A549 (cell line): ENCODE results near the gene CNIH3. TPM values are rescaled to one million over a fixed set of nuclear protein-coding genes. Genes with fewer than 3 reads are reported as not detected.

Experiments
- ATAC-seq, 2 experiments: fragments of 200-7000 bp in 1 of 2; fragments of >200 bp in 1 of 2; cut with Nextera tagmentation in 1 of 2; cut with Tn5 transposase in 1 of 2; 3 replicates each; pipeline versions ENCODE4 v1.8.0 to v1.9.1; 2018 to 2020; ENCODE audit warnings: mild to moderate bottlenecking in 1 of 2, moderate library complexity in 1 of 2
- CTCF ChIA-PET: fragments of 300-600 bp; sonication (Branson Sonifier 250); formaldehyde crosslinking; extraction: SDS; loops from one replicate; lab custom pipeline; 2021; ENCODE audit warnings: antibody characterized with exemption, inconsistent platforms; lab: Yijun Ruan, JAX
- POLR2A ChIA-PET: fragments of 350-600 bp; formaldehyde crosslinking; extraction: SDS; loops from one replicate; lab custom pipeline; 2021; ENCODE audit warnings: antibody characterized with exemption, inconsistent platforms; lab: Yijun Ruan, JAX
- DNase-seq, 2 experiments: peaks; one replicate each; pipeline versions ENCODE4 v3.0.0 to v3.0.0-alpha.2; 2011 to 2016; ENCODE audit warnings: low read depth in 1 of 2, low spot score in 1 of 2
- FAIRE-seq: peaks from 2 replicates; lab custom pipeline; 2011; peaks lifted over from hg19 to GRCh38; lab: Jason Lieb, UNC
- H3K27ac ChIP-seq, 2 experiments: fragments of >200 bp; sonication (Bioruptor Twin); formaldehyde crosslinking; 3 replicates each; pipeline ENCODE4 v1.5.1; 2016 to 2017
- H3K4me1 ChIP-seq: fragments of >200 bp; sonication (Bioruptor Twin); formaldehyde crosslinking; 3 replicates; pipeline ENCODE4 v1.6.1; 2016
- H3K4me2 ChIP-seq: fragments of >200 bp; sonication (Bioruptor Twin); formaldehyde crosslinking; 3 replicates; pipeline ENCODE4 v1.6.1; 2016
- H3K4me3 ChIP-seq: fragments of >200 bp; sonication (Bioruptor Twin); formaldehyde crosslinking; 3 replicates; pipeline ENCODE4 v1.5.1; 2016
- H3K9me3 ChIP-seq: fragments of >200 bp; sonication (Bioruptor Twin); formaldehyde crosslinking; 3 replicates; pipeline ENCODE4 v1.6.1; 2016
- BHLHE40 ChIP-seq: IDR thresholded peaks from 2 replicates; pipeline ENCODE4 v1.6.1; 2012; ENCODE audit warnings: low read depth, low read length, inconsistent platforms
- CBX8 ChIP-seq: fragments of 200-600 bp; sonication (generic); IDR thresholded peaks from 2 replicates; pipeline ENCODE4 v1.6.1; 2016
- CHD4 ChIP-seq: fragments of 200-600 bp; sonication (generic); IDR thresholded peaks from 2 replicates; pipeline ENCODE4 v1.6.1; 2016; ENCODE audit warnings: antibody characterized with exemption, mild to moderate bottlenecking, borderline replicate concordance
- EHMT2 ChIP-seq: fragments of 200-600 bp; sonication (generic); IDR thresholded peaks from 2 replicates; pipeline ENCODE4 v1.6.1; 2016; ENCODE audit warnings: antibody characterized with exemption, low read depth, mild to moderate bottlenecking, moderate library complexity
- ELK1 ChIP-seq: fragments of 150-350 bp; IDR thresholded peaks from 2 replicates; pipeline ENCODE4 v1.6.1; 2014; ENCODE audit warnings: low read depth, mild to moderate bottlenecking, low read length
- FOSL2 ChIP-seq, 2 experiments: fragments of 450-650 bp in 1 of 2; fragments of >200 bp in 1 of 2; sonication (Bioruptor Twin) in 1 of 2; formaldehyde crosslinking; IDR thresholded peaks; 2 replicates each; pipeline versions ENCODE4 v1.5.0 to v1.6.1; 2016 to 2020; ENCODE audit warnings: mild to moderate bottlenecking in 1 of 2, moderate library complexity in 1 of 2
- HDAC2 ChIP-seq: fragments of 200-600 bp; sonication (generic); IDR thresholded peaks from 2 replicates; pipeline ENCODE4 v1.6.1; 2016
- HES2 ChIP-seq: fragments of >200 bp; sonication (Bioruptor Twin); formaldehyde crosslinking; IDR thresholded peaks from 2 replicates; pipeline ENCODE4 v1.6.1; 2016
- HEYL ChIP-seq: fragments of 250-450 bp; sonication (Bioruptor Pico); IDR thresholded peaks from 2 replicates; pipeline ENCODE4 v1.8.0; 2021; ENCODE audit warnings: mild to moderate bottlenecking, moderate library complexity
- HOXA7 ChIP-seq: fragments of 250-450 bp; sonication (Bioruptor Pico); IDR thresholded peaks from 2 replicates; pipeline ENCODE4 v1.5.0; 2020; ENCODE audit warnings: mild to moderate bottlenecking, moderate library complexity
- JUN ChIP-seq, 2 experiments: fragments of >200 bp; sonication (Bioruptor Twin); formaldehyde crosslinking; IDR thresholded peaks; 2 replicates in 1 of 2; 3 replicates in 1 of 2; pipeline ENCODE4 v1.6.1; 2016 to 2017
- KDM1A ChIP-seq: fragments of 200-600 bp; sonication (generic); IDR thresholded peaks from 2 replicates; pipeline ENCODE4 v1.6.1; 2016; ENCODE audit warnings: low read depth, mild to moderate bottlenecking
- MYC ChIP-seq: IDR thresholded peaks from 2 replicates; pipeline ENCODE4 v1.6.1; 2012; ENCODE audit warnings: mild to moderate bottlenecking, inconsistent platforms, low read length, improper control_type of control experiment, borderline replicate concordance
- NFE2L2 ChIP-seq: fragments of 150-350 bp; conservative IDR thresholded peaks from 2 replicates; pipeline ENCODE4 v1.6.1; 2014; ENCODE audit warnings: low read length
- PHF8 ChIP-seq: fragments of 200-600 bp; sonication (generic); IDR thresholded peaks from 2 replicates; pipeline ENCODE4 v1.6.1; 2016; ENCODE audit warnings: low read depth, mild to moderate bottlenecking, antibody characterized with exemption, moderate library complexity, borderline replicate concordance
- RCOR1 ChIP-seq: fragments of 150-350 bp; IDR thresholded peaks from 2 replicates; pipeline ENCODE4 v1.6.1; 2014; ENCODE audit warnings: antibody characterized with exemption, low read length, low read depth
- RNF2 ChIP-seq: fragments of 200-600 bp; sonication (generic); IDR thresholded peaks from 2 replicates; pipeline ENCODE4 v1.6.1; 2016; ENCODE audit warnings: low read depth, mild to moderate bottlenecking, antibody characterized with exemption, moderate library complexity, borderline replicate concordance
- TFCP2L1 ChIP-seq: fragments of 250-450 bp; sonication (Bioruptor Pico); IDR thresholded peaks from 2 replicates; pipeline ENCODE4 v1.5.0; 2021; ENCODE audit warnings: mild to moderate bottlenecking
- TP53 ChIP-seq: fragments of 250-450 bp; sonication (Bioruptor Pico); IDR thresholded peaks from 2 replicates; pipeline ENCODE4 v1.5.0; 2021; ENCODE audit warnings: mild to moderate bottlenecking, moderate library complexity
- USF2 ChIP-seq: fragments of 450-650 bp; IDR thresholded peaks from 2 replicates; pipeline ENCODE4 v1.6.1; 2014; ENCODE audit warnings: antibody characterized with exemption
- ZFP36 ChIP-seq: fragments of 450-650 bp; IDR thresholded peaks from 2 replicates; pipeline ENCODE4 v1.6.1; 2014; ENCODE audit warnings: borderline replicate concordance; ENCODE audit not compliant: partially characterized antibody
- ZNF302 ChIP-seq: fragments of 250-450 bp; sonication (Bioruptor Pico); IDR thresholded peaks from 2 replicates; pipeline ENCODE4 v1.9.0; 2021; ENCODE audit warnings: inconsistent platforms, mild to moderate bottlenecking, moderate library complexity
- WGBS: methylation state at CpG from one replicate; pipeline ENCODE4 v1.1.6; 2017; ENCODE audit errors: missing lambda C conversion rate; 5-methylcytosine and 5-hydroxymethylcytosine counted together
- polyA plus RNA-seq, 4 experiments: library from polyadenylated mRNA; depleted of rRNA in 3 of 4; stranded (reverse); fragments of >200 nt; fragmentation: RNase III in 1 of 4; extraction: RNeasy Plus Mini Kit Qiagen cat#74134 plus additional on column Dnase treatment in 1 of 4; gene quantifications; 2 replicates in 3 of 4; 3 replicates in 1 of 4; pipeline ENCODE4 v1.2.3, GENCODE V29; 2011 to 2017
- TF ChIP-seq, protein P1 (sequence below): IDR thresholded peaks from 2 replicates; pipeline ENCODE4 v1.6.1; 2012

CNIH3 gene
- polyA plus RNA-seq, 2 of the 4 experiments (the other 2 are of a cell fraction) = 0.61 to 0.85 TPM

DNA sequence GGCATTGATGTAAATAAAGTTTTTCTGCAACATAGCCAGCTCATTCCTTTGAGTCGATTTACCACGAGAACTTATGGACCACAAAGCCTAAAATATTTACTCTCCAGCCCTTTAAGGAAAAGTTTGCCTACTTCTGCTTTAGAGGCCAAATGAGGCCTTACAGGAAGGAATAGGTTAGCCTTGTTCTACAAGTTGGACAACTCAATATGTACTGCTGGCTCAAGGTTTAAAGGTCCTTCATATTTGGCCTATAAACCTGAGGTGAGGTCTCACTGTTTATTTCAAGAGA is 168.9 kb downstream of the CNIH3 start:
- Histone ChIP-seq H3K4me2 (no peak overlapping the region), H3K4me3 (no peak overlapping the region), H3K9me3 (no peaks in the 10 kb centered on the region), H3K27ac (no peak overlapping the region), H3K4me1 (no peaks in the 10 kb centered on the region)
- ChIA-PET CTCF (no interaction called here), POLR2A (no interaction called here)
- 13% methylated on average over 2 of the region's 2 CpGs for WGBS
- DNase-seq (no peak), FAIRE-seq (no peak), ATAC-seq (no peak)
- TF ChIP-seq RNF2 (no peak), KDM1A (no peak), JUN (IDR thresholded peaks at IDR 0.05) (no peak), USF2 (no peak), EHMT2 (no peak), HES2 (no peak), NFE2L2 (no peak), HDAC2 (no peak), TP53 (CRISPR knock-in tag) (no peak), HOXA7 (CRISPR knock-in tag) (no peak)
- TF ChIP-seq, protein P1, sequence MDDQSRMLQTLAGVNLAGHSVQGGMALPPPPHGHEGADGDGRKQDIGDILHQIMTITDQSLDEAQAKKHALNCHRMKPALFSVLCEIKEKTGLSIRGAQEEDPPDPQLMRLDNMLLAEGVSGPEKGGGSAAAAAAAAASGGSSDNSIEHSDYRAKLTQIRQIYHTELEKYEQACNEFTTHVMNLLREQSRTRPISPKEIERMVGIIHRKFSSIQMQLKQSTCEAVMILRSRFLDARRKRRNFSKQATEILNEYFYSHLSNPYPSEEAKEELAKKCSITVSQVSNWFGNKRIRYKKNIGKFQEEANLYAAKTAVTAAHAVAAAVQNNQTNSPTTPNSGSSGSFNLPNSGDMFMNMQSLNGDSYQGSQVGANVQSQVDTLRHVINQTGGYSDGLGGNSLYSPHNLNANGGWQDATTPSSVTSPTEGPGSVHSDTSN = no peak

GRCh38 chr1:224785622-224786021 is 169.5 kb downstream of the CNIH3 start:
- no peak overlapping the region for H3K4me3 ChIP-seq
- DNase-seq (no peak), ATAC-seq (no peak), FAIRE-seq (no peak)
- H3K4me1 ChIP-seq = no peaks in the 10 kb centered on the region
- WGBS = 64% methylated on average over 3 of the region's 3 CpGs
- no peaks in the 10 kb centered on the region for H3K9me3 ChIP-seq
- TF ChIP-seq HEYL (no peak), ZNF302 (no peak), RCOR1 (no peak), TFCP2L1 (CRISPR knock-in tag) (no peak), FOSL2 (IDR thresholded peaks at IDR 0.05) (no peak), FOSL2 (CRISPR knock-in tag; IDR thresholded peaks at IDR 0.05) (no peak), ELK1 (no peak), BHLHE40 (no peak), CBX8 (no peak), PHF8 (no peak), MYC (no peak), TP53 (CRISPR knock-in tag) (no peak), ZFP36 (no peak), HOXA7 (CRISPR knock-in tag) (no peak), CHD4 (no peak)
- ChIA-PET CTCF (no interaction called here), POLR2A (no interaction called here)
- H3K27ac ChIP-seq = no peak overlapping the region
- H3K4me2 ChIP-seq = no peak overlapping the region
